ENCODE data around the gene FAM43B. TPM values are rescaled to one million over a fixed set of nuclear protein-coding genes. Genes with fewer than 3 reads are reported as not detected.
A peak's percentile ranks its signal among the peaks of the same experiment; 100 is the strongest.

The FAM43B gene
- total RNA-seq, 2 donors from 2014 or later = 0.13 to 0.29 TPM

GRCh38 chr1:20587661-20588053 is 35.3 kb downstream of the FAM43B start:
- TF ChIP-seq, protein P1, sequence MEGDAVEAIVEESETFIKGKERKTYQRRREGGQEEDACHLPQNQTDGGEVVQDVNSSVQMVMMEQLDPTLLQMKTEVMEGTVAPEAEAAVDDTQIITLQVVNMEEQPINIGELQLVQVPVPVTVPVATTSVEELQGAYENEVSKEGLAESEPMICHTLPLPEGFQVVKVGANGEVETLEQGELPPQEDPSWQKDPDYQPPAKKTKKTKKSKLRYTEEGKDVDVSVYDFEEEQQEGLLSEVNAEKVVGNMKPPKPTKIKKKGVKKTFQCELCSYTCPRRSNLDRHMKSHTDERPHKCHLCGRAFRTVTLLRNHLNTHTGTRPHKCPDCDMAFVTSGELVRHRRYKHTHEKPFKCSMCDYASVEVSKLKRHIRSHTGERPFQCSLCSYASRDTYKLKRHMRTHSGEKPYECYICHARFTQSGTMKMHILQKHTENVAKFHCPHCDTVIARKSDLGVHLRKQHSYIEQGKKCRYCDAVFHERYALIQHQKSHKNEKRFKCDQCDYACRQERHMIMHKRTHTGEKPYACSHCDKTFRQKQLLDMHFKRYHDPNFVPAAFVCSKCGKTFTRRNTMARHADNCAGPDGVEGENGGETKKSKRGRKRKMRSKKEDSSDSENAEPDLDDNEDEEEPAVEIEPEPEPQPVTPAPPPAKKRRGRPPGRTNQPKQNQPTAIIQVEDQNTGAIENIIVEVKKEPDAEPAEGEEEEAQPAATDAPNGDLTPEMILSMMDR (conservative IDR thresholded peaks at IDR 0.05) = no peak
- Histone ChIP-seq H3K4me3 (ENCODE audit: low read length) (no peak overlapping the region), H3K9me3 (ENCODE audit: control insufficient read depth, low read length) (no peaks in the 10 kb centered on the region), H3K27me3 (ENCODE audit: control insufficient read depth, insufficient read depth, low read length, poor library complexity, severe bottlenecking) (peaks cover 5% of the 10 kb centered on the region), H3K4me1 (ENCODE audit: control insufficient read depth, insufficient read depth, low read length) (peaks cover 11% of the 10 kb centered on the region), H3K9ac (ENCODE audit: extremely low read depth, low read length, poor library complexity, severe bottlenecking) (no peak overlapping the region), H3K27ac (ENCODE audit: low read depth, low read length) (no peak overlapping the region), H3K36me3 (ENCODE audit: control insufficient read depth, insufficient read depth, low read length) (no peaks in the 10 kb centered on the region)
- Mint-ChIP-seq H3K27me3 (ENCODE audit: insufficient read depth) (peaks cover 3% of the 10 kb centered on the region), H3K9me3 (no peaks in the 10 kb centered on the region), H3K4me1 (peaks cover 28% of the 10 kb centered on the region), H3K27ac (no peak overlapping the region), H3K4me3 (no peak overlapping the region), H3K36me3 (ENCODE audit: low read depth) (no peaks in the 10 kb centered on the region)
- DNase-seq = no peak
- 80 to 81% methylated on average over 1 to 2 of the region's 2 CpGs for WGBS, 2 experiments (ENCODE audit: insufficient coverage in 1 of 2, insufficient read length in 1 of 2)

GRCh38 chr1:20588634-20589225 is 36.4 kb downstream of the FAM43B start, which contains the start of gene CDA:
TSS of gene CDA (plus strand) at chr1:20589097. CDS start at chr1:20589130, 33 bp downstream.
- Mint-ChIP-seq H3K4me3 (peak within 1 kb of the TSS; percentile 60), H3K27ac (peak within 1 kb of the TSS; percentile 82), H3K4me1 (peaks cover 28% of the 10 kb centered on the region), H3K36me3 (ENCODE audit: low read depth) (no peaks in the 10 kb centered on the region), H3K9me3 (no peaks in the 10 kb centered on the region), H3K27me3 (ENCODE audit: insufficient read depth) (peaks cover 3% of the 10 kb centered on the region)
- Histone ChIP-seq H3K9ac (ENCODE audit: extremely low read depth, low read length, poor library complexity, severe bottlenecking) (peak within 1 kb of the TSS; percentile 16), H3K4me3 (ENCODE audit: low read length) (peak within 1 kb of the TSS; percentile 66), H3K27ac (ENCODE audit: low read depth, low read length) (no peak within 1 kb of the TSS), H3K27me3 (ENCODE audit: control insufficient read depth, insufficient read depth, low read length, poor library complexity, severe bottlenecking) (peaks cover 5% of the 10 kb centered on the region), H3K4me1 (ENCODE audit: control insufficient read depth, insufficient read depth, low read length) (peaks cover 11% of the 10 kb centered on the region), H3K9me3 (ENCODE audit: control insufficient read depth, low read length) (no peaks in the 10 kb centered on the region), H3K36me3 (ENCODE audit: control insufficient read depth, insufficient read depth, low read length) (no peaks in the 10 kb centered on the region)
- 34 to 71% methylated on average over 2 to 11 of the region's 11 CpGs for WGBS, 2 experiments (ENCODE audit: insufficient coverage in 1 of 2, insufficient read length in 1 of 2)
- DNase-seq = peak; percentile 92
- TF ChIP-seq, protein P1 (conservative IDR thresholded peaks at IDR 0.05) = no peak

GRCh38 chr1:20589331-20590278 is 37.2 kb downstream of the FAM43B start:
- Histone ChIP-seq H3K27ac (ENCODE audit: low read depth, low read length) (no peak overlapping the region), H3K4me3 (ENCODE audit: low read length) (peak overlapping the region; percentile 66), H3K9me3 (ENCODE audit: control insufficient read depth, low read length) (no peaks in the 10 kb centered on the region), H3K27me3 (ENCODE audit: control insufficient read depth, insufficient read depth, low read length, poor library complexity, severe bottlenecking) (peaks cover 5% of the 10 kb centered on the region), H3K4me1 (ENCODE audit: control insufficient read depth, insufficient read depth, low read length) (peaks cover 11% of the 10 kb centered on the region), H3K9ac (ENCODE audit: extremely low read depth, low read length, poor library complexity, severe bottlenecking) (peak overlapping the region; percentile 16), H3K36me3 (ENCODE audit: control insufficient read depth, insufficient read depth, low read length) (no peaks in the 10 kb centered on the region)
- Mint-ChIP-seq H3K27me3 (ENCODE audit: insufficient read depth) (peaks cover 3% of the 10 kb centered on the region), H3K36me3 (ENCODE audit: low read depth) (no peaks in the 10 kb centered on the region), H3K9me3 (no peaks in the 10 kb centered on the region), H3K27ac (peak overlapping the region; percentile 82), H3K4me1 (peaks cover 28% of the 10 kb centered on the region), H3K4me3 (peak overlapping the region; percentile 60)
- DNase-seq = peak; percentile 86
- WGBS, 2 experiments (ENCODE audit: insufficient coverage in 1 of 2, insufficient read length in 1 of 2) = 42 to 49% methylated on average over 15 to 24 of the region's 24 CpGs
- TF ChIP-seq, protein P1 (conservative IDR thresholded peaks at IDR 0.05) = no peak

Data from endodermal cell (in vitro differentiated cells).